HG03432 (cell line): ENCODE results near the gene AKAP12.

Experiments used
- ATAC-seq: cut with Tn5 transposase; IDR thresholded peaks from one replicate; pipeline ENCODE4 v1.9.1; 2021; ENCODE audit warnings: mild to moderate bottlenecking, moderate library complexity; ENCODE audit not compliant: unreplicated experiment

AKAP12 gene

DNA sequence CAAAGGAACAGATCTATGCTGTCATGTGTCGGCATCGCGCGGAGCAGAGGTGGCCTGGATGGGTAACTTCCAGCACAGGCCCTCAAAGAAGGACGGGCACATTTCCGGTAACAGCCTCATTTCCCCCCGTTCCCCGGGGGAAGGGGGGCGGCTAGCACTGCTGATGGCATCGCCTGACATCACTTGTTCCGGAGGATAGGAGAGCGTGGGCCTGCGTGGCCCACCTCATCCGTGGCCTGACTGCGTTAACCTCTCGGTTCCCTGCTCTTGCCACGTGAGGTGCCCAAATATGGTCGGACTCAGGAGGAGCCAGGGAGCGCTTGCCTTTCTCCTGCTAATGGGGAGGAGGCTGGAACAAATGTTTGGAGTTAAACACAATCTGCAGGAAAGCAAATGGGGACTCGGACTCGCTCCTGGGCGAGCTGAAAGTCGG lies at the start of gene AKAP12:
AKAP12 (plus strand) TSS at position 365 of the 433 bp plus-strand sequence. CDS start 596 bp downstream, outside the sequence.
- ATAC-seq = no peak

DNA sequence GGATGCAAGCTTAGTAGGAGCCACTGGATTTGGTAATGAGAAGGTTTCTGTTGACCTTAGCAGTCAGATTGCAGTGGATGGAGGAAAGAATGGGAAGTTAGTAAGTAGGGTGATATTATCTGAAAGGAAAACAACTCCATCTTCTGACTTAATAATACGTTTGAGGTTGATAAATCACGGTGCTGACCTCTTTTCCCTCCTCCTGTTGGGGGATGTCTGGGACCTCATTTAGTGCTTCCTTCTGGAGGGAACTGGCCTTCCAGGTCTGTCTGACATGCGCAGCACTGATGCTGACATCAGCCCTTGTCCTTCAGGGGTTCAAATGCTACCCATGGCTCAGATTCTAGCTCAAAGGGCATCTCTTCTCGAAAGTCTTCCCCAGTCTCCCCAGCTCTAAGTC lies 48.2 kb upstream of the AKAP12 start:
- ATAC-seq = no peak

- no peak for ATAC-seq
These were observed 43.2 kb upstream of the AKAP12 start for GRCh38 chr6:151196555-151196954.

GRCh38 chr6:151197556-151197955 lies 42.2 kb upstream of the AKAP12 start:
- ATAC-seq = no peak

DNA sequence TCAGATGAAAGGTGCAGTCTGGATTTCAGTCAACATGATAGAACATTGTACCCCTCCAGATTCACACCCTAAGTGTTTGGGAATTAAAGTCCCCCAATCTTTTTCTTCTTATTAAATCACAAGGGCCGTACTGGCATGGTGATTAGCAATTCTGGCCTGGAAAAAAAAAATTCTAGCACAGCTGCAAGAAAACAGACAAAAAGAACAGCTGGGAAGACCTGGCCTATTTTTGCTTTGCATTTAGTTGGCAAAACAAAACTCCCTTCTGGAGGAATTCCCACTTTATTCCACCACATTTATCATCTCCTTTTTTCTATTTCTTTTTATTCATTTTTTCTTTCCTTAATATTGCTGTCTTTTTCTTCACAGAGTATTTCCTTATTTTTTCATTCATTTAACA lies 39.8 kb upstream of the AKAP12 start:
- no peak for ATAC-seq

GRCh38 chr6:151205721-151206600 lies 33.8 kb upstream of the AKAP12 start:
- ATAC-seq = no peak

- ATAC-seq = no peak
These were observed 32.1 kb upstream of the AKAP12 start for GRCh38 chr6:151207674-151208073.

GRCh38 chr6:151209071-151209831 lies 30.5 kb upstream of the AKAP12 start:
- ATAC-seq = no peak

DNA sequence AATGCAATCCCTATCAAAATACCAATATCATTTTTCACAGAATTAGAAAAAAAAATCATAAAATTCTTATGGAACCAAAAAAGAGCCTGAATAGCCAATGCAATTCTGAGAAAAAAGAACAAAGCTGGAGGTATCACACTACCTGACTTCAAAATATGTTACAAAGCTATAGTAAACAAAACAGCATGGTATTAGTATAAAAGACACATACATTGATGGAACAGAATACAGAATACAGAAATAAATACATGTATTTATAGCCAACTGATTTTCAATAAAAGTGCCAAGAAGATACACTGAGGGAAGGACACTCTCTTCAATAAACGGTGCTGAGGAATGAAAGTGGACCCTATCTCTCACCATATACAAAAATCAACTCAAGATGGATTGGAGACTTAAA lies 28.7 kb upstream of the AKAP12 start:
- no peak for ATAC-seq

DNA sequence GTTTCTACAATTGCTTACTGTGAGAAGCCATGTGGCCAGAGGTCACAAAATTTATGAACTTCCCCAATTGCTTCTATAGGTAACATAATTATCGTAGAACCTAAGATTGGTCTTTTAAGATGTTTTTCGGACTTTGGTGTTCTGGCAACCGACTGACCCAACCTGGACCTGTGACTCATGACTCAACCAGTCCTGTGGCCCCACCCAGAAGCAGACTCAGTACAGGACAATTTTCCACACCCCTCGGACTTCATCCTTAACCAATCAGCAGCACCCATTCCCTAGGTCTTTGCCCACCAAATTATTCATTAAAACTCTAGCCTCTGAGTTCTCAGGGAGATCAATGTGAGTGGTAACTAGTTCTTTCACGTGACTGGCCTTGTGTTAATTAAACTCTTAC lies 26.4 kb upstream of the AKAP12 start:
- no peak for ATAC-seq

DNA sequence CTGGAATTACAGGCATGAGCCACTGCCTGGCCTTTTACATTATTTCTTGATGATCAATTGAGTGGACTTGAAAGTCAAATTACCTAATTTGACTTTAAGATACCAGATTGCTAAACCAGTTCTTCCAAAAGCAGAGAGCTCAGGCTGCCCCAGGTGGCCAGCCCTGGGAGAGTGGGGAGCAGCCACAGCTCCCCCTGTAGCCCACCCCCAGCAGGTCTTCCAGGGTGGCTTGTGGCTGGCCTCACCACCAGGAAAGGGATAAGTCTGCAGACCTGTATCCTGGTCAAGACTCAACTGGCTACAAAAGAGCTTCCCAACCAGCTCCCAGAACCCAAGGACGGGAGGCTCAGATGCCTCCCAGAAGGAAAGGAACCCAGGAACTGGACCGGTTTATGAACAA lies 23.8 kb upstream of the AKAP12 start:
- ATAC-seq = no peak

- no peak for ATAC-seq
These were observed 23.0 kb upstream of the AKAP12 start for GRCh38 chr6:151216804-151217203.

DNA sequence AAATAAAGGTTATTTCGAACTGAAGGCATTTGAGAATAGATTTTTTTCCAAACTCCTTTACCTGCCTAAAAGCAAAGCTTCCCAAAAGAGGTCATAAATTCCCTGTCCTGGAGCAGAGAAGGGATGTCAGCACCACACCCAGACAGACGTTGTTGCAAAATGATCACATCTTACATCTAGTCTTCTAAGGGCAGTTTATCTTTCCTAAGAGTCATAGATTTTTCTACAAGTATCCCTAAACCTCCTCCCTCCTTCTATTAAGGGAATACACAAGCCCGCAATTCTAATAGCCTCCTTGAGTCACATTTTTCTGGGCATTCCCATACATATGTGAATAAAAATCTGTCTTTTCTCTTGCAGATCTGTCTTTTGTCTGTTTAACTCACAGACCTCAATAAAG lies 20.6 kb upstream of the AKAP12 start:
- no peak for ATAC-seq

DNA sequence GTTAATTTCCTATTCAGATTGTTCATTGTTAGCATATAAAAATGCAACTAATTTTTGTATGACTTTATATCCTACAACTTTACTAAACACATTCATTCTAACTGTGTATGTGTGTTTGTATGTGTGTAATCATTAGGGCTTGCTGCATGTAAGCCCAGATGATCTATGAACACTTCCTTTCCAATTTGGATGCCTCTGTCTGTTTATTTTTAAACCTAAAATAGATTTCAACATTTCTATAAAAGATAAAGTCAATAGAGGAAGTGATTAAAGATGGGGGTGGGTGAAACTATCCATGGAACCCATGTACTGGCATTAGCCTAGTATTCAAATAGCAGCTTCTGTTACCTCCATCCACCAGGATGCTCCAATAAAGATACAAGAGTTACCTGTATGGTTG lies 15.7 kb upstream of the AKAP12 start:
- ATAC-seq = no peak

DNA sequence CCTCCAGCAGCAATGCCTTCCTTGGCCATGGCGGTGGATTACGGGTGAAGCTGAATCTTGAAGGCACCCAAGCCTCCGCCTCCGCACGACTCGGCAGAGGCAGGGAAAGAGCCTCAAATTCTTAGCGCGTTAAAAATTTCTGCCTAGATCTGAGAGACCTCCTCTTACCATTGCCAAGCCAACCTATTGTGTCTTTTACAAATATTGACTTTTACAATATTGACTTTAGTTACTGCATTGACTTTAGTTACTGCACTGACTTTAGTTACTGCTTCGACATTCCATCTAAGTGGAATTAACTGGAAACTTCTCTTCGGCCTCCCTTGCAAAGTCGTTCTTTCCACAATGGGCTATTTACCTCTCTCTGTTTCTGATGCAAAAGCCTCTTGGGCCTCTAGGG lies 13.8 kb upstream of the AKAP12 start:
- ATAC-seq = no peak

DNA sequence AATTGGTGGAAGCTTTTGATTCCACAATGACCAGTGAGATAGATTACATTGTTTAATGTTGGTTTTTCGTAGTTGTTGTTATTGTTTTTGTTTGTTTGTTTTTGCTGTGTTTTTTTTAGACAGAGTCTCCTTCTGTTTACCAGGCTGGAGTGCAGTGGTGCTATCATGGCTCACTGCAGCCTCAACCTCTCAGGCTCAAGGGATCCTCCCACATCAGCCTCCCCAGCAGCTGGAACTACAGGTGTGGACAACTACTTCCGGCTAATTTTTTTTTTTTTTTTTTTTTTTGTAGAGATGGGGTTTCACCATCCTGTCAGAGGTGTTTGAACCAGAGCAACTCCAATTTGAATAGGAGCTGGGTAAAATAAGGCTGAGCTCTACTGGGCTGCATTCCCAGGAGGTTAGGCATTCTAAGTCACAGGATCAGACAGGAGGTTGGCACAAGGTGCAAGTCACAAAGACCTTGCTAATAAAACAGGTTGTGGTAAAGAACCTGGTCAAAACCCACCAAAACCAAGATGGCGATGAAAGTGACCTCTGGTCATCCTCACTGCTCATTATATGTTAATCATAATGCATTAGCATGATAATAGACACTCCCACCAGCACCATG lies 10.9 kb upstream of the AKAP12 start:
- no peak for ATAC-seq

- ATAC-seq = no peak
These were observed 10.1 kb upstream of the AKAP12 start for GRCh38 chr6:151229401-151230276.

DNA sequence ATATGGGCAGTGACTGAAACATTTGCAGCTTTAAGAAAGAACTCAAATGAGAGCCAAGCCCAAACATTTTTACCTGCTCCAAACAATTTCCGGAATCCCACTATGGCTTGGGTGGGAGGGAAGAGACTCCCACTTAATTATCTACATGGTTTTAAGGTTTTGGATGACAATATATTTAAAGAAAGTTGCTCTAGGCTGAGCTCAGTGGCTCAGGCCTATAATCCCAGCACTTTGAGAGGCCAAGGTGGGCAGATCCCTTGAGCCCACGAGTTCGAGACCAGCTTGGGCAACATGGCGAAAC lies 9.5 kb upstream of the AKAP12 start:
- no peak for ATAC-seq

DNA sequence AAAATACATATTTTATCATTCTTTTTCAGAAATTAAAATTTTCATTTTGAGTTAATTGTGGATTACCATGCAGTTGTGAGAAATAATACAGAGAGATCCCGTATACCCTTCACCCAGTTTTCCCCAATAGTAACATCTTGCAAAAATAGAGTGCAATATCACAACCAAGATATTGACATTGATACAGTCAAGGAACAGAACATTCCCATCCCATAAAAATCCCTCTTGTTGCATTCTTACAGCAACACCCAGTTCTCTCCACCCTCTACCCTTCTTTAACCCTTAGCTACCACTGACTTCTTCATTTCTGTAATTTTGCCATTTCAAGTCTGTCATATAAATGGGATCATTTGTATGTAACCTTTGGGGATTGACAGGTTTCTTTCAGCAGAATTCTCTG lies 6.9 kb upstream of the AKAP12 start:
- ATAC-seq = no peak

DNA sequence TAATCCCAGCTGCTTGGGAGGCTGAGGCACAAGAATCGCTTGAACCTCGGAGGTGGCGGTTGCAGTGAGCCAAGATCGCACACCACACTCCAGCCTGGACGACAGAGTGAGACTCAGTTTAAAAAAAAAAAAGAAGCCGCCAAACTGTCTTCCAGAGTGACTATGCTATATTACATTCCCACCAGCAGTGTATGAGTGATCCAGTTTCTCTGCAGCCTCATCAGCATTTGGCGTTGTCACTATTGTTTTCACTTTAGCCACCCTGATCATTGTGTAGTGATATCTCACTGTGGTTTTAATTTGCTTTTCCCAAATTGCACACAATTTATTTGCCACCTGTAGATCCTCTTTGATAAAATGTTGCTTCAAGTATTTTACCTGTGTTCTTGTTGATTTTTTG lies 6.0 kb upstream of the AKAP12 start:
- ATAC-seq = no peak
